ENCODE data around the gene DYRK1B.

DNA sequence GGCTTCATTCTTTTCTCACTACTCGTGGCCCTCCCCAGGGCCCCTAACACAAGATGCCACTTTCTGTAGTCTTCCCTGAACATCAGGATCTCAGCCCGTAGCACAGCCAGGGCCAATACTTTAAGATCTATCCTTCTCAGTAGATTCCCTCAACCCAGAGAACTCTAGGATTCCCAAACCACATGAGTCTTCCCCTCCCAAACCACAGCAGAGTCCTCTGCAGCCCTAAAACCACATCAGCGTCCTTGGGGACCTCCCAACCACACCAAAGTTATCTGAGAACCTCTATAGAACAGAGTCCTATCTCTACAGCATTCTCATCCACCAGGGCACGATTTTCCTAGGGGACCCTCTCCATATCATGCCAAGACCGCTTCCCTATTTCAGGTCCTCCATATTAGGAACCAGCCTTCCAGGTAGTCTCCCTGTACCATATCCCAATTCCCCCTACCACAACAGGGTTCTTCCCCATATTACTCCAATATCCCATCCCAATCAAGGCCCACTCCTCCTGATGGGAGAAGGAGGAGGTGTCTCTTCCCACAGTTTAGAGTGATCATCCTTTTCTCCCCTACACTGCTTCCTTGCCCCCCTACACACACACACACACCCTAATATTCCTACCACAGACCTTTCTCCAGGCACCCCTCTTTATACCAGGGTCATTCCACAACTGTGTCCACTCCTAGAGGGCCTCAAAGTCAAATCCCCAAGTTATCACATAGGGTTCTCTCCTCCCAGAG lies 1.4 kb downstream of the DYRK1B start:
- TF ChIP-seq, protein P1, sequence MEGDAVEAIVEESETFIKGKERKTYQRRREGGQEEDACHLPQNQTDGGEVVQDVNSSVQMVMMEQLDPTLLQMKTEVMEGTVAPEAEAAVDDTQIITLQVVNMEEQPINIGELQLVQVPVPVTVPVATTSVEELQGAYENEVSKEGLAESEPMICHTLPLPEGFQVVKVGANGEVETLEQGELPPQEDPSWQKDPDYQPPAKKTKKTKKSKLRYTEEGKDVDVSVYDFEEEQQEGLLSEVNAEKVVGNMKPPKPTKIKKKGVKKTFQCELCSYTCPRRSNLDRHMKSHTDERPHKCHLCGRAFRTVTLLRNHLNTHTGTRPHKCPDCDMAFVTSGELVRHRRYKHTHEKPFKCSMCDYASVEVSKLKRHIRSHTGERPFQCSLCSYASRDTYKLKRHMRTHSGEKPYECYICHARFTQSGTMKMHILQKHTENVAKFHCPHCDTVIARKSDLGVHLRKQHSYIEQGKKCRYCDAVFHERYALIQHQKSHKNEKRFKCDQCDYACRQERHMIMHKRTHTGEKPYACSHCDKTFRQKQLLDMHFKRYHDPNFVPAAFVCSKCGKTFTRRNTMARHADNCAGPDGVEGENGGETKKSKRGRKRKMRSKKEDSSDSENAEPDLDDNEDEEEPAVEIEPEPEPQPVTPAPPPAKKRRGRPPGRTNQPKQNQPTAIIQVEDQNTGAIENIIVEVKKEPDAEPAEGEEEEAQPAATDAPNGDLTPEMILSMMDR (IDR thresholded peaks at IDR 0.05; ENCODE audit: insufficient read depth, low read depth, low read length), result no peak
- TF ChIP-seq EZH2 (IDR thresholded peaks at IDR 0.05; ENCODE audit: insufficient read depth, low read length), result no peak

Data from astrocyte (in vitro differentiated cells and primary cell).